ENCODE data around the gene MED25.

MED25 gene

DNA sequence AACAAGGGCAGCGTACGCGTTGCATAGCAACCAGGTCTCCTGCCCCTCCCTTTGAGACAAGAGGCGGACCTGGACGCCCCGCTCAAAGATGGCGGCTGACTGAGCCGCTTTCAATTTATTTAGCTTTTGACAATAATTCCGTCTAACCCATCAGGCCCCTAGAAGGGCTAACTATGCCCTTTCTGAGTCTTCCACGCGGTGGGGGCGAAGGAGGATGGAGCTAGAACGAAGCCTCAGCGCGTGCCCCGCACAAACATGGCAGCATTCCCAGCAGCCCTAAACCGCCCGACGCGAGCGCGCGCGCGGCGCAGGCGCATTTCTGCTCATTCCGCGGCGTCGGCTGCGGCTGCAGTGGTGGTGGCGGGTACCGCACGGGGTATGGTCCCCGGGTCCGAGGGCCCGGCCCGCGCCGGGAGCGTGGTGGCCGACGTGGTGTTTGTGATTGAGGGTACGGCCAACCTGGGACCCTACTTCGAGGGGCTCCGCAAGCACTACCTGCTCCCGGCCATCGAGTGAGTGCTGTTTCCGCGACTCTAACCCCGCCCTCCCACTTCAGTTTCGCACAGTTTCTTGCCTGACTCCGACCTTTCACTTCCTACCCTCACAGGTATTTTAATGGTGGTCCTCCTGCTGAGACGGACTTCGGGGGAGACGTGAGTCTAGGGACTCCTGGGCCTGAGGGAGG, at the start of gene MED25:
MED25 (plus strand) TSS at position 326 of the 685 bp plus-strand sequence; CDS start at position 379, 53 bp downstream.
- DNase-seq (ENCODE audit: low read depth), result peak; percentile 76

GRCh38 chr19:49770529-49770928, 47.6 kb upstream of the MED25 start:
- DNase-seq (ENCODE audit: low read depth), result no peak

- DNase-seq (ENCODE audit: low read depth), result no peak
These were observed 46.4 kb upstream of the MED25 start for GRCh38 chr19:49771674-49772139.

- no peak for DNase-seq (ENCODE audit: low read depth)
These were observed 45.1 kb upstream of the MED25 start for GRCh38 chr19:49772850-49773432.

- no peak for DNase-seq (ENCODE audit: low read depth)
These were observed 44.3 kb upstream of the MED25 start for GRCh38 chr19:49773663-49774350.

- no peak for DNase-seq (ENCODE audit: low read depth)
These were observed 43.1 kb upstream of the MED25 start for GRCh38 chr19:49774969-49775368.

- no peak for DNase-seq (ENCODE audit: low read depth)
These were observed 42.2 kb upstream of the MED25 start for GRCh38 chr19:49775742-49776370.

- DNase-seq (ENCODE audit: low read depth), result no peak
These were observed 41.7 kb upstream of the MED25 start for GRCh38 chr19:49776371-49776764.

- no peak for DNase-seq (ENCODE audit: low read depth)
These were observed 38.1 kb upstream of the MED25 start for GRCh38 chr19:49779731-49780555.

DNA sequence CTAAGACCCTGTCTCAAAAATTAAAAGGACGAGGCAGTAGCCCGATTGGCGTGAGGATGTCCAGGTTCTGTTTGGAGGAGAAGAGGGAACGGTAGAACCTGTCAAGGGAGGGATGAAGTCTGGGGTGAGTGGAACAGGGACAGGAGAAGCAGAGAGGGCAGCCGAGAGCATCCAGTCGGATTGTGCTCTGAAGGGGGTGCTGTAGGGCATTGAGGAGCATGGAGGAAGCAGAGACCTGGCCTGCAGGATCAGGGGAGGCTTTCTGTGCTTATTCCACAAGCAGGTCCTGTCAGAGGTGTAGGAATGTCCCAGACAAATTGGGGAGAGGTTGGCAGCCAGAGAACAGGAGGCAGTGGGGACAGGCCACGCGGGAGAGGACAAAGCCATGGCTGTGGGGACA, 37.2 kb upstream of the MED25 start:
- DNase-seq (ENCODE audit: low read depth), result no peak

- no peak for DNase-seq (ENCODE audit: low read depth)
These were observed 36.7 kb upstream of the MED25 start for GRCh38 chr19:49781394-49781793.

DNA sequence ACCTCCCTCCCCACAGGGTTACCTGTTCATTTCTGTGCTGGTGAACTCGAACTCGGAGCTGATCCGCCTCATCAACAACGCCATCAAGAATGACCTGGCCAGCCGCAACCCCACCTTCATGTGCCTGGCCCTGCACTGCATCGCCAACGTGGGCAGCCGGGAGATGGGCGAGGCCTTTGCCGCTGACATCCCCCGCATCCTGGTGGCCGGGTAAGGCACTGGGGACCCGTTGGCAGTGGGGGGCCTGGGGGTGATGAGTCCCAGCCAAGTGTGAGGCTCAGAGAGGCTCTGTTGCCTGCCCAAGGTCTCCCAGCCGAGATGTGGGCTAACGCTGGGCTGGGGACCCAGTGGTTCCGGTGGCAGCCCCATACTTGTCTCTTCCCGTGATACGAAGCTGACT, 35.6 kb upstream of the MED25 start:
- DNase-seq (ENCODE audit: low read depth), result no peak

GRCh38 chr19:49786376-49786820, 31.7 kb upstream of the MED25 start:
- DNase-seq (ENCODE audit: low read depth), result no peak

- no peak for DNase-seq (ENCODE audit: low read depth)
These were observed 30.3 kb upstream of the MED25 start for GRCh38 chr19:49787746-49788145.

DNA sequence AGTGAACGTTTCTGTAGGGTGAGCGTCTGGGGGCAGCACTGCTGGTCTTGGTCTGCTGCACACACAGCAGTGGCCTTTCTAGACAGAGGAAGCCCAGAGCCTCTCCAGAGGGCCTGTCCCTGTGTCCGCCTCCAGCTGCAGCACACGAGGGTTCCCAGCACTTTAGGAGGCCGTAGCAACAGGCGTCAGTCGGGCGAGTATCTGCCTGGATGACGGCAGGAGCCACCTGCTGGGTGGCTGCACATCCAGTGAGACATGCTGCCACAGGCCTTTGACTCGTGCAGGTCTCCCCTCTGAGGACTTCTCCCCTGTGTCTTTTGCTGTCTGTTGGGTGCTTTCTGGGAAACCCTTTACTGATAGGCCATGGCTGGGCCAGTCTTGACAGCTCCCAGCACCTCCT, 29.2 kb upstream of the MED25 start:
- DNase-seq (ENCODE audit: low read depth), result no peak

DNA sequence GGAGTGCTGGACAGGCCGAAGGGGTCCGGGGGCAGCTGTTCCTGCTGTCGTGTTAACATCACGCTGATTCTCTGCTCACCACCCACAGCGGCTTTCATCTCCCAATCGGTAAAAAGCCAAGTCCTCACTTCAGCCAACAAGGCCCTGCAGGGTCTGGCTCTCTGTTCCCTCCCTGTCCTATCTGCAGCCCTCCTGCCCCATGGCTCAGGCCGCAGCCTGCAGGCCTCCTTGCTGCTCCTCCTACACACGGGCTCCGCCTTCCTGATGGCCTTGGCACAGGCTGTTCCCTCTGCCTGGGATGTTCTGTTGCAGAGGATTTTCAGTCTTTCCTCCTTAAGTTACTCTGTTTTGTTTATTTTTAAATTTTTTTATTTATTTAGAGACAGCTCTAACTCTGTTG, 27.2 kb upstream of the MED25 start:
- DNase-seq (ENCODE audit: low read depth), result no peak

- no peak for DNase-seq (ENCODE audit: low read depth)
These were observed 26.2 kb upstream of the MED25 start for GRCh38 chr19:49791776-49792445.

GRCh38 chr19:49792829-49793560, 25.1 kb upstream of the MED25 start:
- no peak for DNase-seq (ENCODE audit: low read depth)

- DNase-seq (ENCODE audit: low read depth), result no peak
These were observed 24.6 kb upstream of the MED25 start for GRCh38 chr19:49793561-49793840.

DNA sequence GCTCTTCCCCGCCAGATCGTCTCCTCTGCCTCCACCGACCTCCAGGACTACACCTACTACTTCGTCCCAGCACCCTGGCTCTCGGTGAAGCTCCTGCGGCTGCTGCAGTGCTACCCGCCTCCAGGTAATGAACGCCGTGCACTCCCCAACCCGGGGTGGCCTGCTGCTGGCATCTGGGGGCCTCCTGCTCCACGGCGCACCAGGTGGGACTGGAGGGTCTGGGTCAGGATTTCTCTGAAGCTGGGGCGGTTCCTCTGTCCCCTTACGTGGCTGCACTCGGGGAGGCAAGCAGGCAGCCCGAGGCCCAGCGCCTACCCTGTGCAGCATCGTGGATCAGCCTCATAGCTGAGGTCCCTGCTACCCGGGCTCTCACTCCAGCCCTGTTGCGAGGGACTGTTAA, 22.5 kb upstream of the MED25 start:
- no peak for DNase-seq (ENCODE audit: low read depth)

DNA sequence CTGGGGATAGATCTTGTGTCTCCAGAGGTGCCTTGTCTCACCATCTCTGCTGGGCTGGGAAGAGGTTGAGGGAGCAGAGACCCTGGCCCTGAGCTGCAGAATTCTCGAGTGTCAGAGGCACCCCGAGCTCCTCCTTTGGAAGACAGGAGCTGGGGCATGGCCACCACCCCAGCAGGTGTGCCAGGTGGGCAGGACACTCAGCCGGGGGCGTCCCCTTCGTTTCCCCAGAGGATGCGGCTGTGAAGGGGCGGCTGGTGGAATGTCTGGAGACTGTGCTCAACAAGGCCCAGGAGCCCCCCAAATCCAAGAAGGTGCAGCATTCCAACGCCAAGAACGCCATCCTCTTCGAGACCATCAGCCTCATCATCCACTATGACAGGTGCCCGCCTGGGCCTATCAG, 19.5 kb upstream of the MED25 start:
- no peak for DNase-seq (ENCODE audit: low read depth)

Measured in stimulated activated CD4-positive, alpha-beta T cell treated with anti-CD3 and anti-CD28 coated beads, Interleukin-2, amount 100 ng/mL, for 4 hours (primary cell).